Left ventricle myocardium inferior (tissue), 1 donor: ENCODE data around the gene LAMC3. TPM values are rescaled to one million over a fixed set of nuclear protein-coding genes. Genes with fewer than 3 reads are reported as not detected.

Source experiments
- DNase-seq: peaks from one replicate; pipeline ENCODE4 v3.0.0-alpha.2; 2020
- H3K27ac ChIP-seq: fragments of 200-600 bp; replicated peaks from 2 replicates; pipeline ENCODE4 v1.8.0; 2021
- H3K27me3 ChIP-seq: fragments of 200-600 bp; 2 replicates; pipeline ENCODE4 v1.8.0; 2021; ENCODE audit warnings: low read depth
- H3K36me3 ChIP-seq: fragments of 200-600 bp; 2 replicates; pipeline ENCODE4 v1.8.0; 2021
- H3K4me1 ChIP-seq: fragments of 200-600 bp; 2 replicates; pipeline ENCODE4 v1.8.0; 2021
- H3K4me3 ChIP-seq: fragments of 200-600 bp; 2 replicates; pipeline ENCODE4 v1.8.0; 2021; ENCODE audit warnings: mild to moderate bottlenecking, moderate library complexity
- H3K9me3 ChIP-seq: fragments of 200-600 bp; replicated peaks from 2 replicates; pipeline ENCODE4 v1.8.0; 2021
- intact Hi-C: fragments of 100-400 bp; cut with micrococcal nuclease; formaldehyde crosslinking; loops from one replicate; pipeline ENCODE4 v1.11.0; 2022
- total RNA-seq: library from RNA; stranded (reverse); fragmentation: NEBNext Ultra II Directional; extraction: Animal tissue kit (Norgen Biotek cat#: 25700); gene quantifications from one replicate; pipeline ENCODE4 v1.2.1, GENCODE V29; 2021
- TF ChIP-seq, protein P1 (sequence below): fragments of 200-600 bp; IDR thresholded peaks from 2 replicates; pipeline ENCODE4 v1.8.0; 2021; ENCODE audit warnings: antibody characterized with exemption, mild to moderate bottlenecking, borderline replicate concordance
- donor health status: DM: no; HTN: yes; CAD: no; lungs with severe emphysema.

The LAMC3 gene
- total RNA-seq, 1 donor from 2014 or later: 0.66 TPM

GRCh38 chr9:131039129-131039954 is 30.4 kb downstream of the LAMC3 start:
- H3K36me3 ChIP-seq: no peaks in the 10 kb centered on the region
- H3K9me3 ChIP-seq: no peaks in the 10 kb centered on the region
- TF ChIP-seq, protein P1, sequence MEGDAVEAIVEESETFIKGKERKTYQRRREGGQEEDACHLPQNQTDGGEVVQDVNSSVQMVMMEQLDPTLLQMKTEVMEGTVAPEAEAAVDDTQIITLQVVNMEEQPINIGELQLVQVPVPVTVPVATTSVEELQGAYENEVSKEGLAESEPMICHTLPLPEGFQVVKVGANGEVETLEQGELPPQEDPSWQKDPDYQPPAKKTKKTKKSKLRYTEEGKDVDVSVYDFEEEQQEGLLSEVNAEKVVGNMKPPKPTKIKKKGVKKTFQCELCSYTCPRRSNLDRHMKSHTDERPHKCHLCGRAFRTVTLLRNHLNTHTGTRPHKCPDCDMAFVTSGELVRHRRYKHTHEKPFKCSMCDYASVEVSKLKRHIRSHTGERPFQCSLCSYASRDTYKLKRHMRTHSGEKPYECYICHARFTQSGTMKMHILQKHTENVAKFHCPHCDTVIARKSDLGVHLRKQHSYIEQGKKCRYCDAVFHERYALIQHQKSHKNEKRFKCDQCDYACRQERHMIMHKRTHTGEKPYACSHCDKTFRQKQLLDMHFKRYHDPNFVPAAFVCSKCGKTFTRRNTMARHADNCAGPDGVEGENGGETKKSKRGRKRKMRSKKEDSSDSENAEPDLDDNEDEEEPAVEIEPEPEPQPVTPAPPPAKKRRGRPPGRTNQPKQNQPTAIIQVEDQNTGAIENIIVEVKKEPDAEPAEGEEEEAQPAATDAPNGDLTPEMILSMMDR: no peak
- H3K4me1 ChIP-seq: peaks cover 24% of the 10 kb centered on the region
- no peak overlapping the region for H3K27ac ChIP-seq
- intact Hi-C loops: no loop called here
- no peak for DNase-seq
- no peak overlapping the region for H3K4me3 ChIP-seq
- H3K27me3 ChIP-seq: peaks cover 18% of the 10 kb centered on the region

DNA sequence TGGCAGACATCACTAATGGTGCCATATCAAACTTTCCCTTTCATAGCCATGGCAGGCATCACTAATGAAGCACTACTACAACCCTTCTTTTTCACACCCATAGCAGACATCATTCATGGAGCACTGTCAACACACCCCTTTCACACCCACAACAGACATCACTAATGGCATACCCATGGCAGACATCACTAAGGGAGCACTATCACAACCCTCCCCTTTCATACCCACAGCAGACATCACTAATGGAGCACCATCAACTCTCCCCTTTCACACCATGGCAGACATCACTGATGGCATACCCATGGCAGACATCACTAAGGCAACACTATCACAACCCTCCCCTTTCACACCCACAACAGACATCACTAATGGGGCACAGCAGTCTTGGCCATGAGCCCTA is 33.7 kb downstream of the LAMC3 start:
- no peaks in the 10 kb centered on the region for H3K36me3 ChIP-seq
- no peak overlapping the region for H3K27ac ChIP-seq
- H3K4me3 ChIP-seq: no peak overlapping the region
- peaks cover 8% of the 10 kb centered on the region for H3K27me3 ChIP-seq
- DNase-seq: no peak
- intact Hi-C loops: loop anchor here (10.0 kb wide), 1 partner anchor 338 kb away; no protein-coding TSS in a partner anchor
- H3K4me1 ChIP-seq: peaks cover 10% of the 10 kb centered on the region
- H3K9me3 ChIP-seq: no peaks in the 10 kb centered on the region
- TF ChIP-seq, protein P1: no peak

- peaks cover 6% of the 10 kb centered on the region for H3K4me1 ChIP-seq
- H3K27me3 ChIP-seq: peaks cover 8% of the 10 kb centered on the region
- no peak overlapping the region for H3K27ac ChIP-seq
- intact Hi-C loops: loop anchor here (10.0 kb wide), 1 partner anchor 338 kb away; no protein-coding TSS in a partner anchor
- no peaks in the 10 kb centered on the region for H3K9me3 ChIP-seq
- no peak overlapping the region for H3K4me3 ChIP-seq
- TF ChIP-seq, protein P1: no peak
- no peak for DNase-seq
- no peaks in the 10 kb centered on the region for H3K36me3 ChIP-seq
These were observed 34.1 kb downstream of the LAMC3 start for GRCh38 chr9:131043087-131043486.

- Histone ChIP-seq H3K27ac (no peak overlapping the region), H3K27me3 (peaks cover 8% of the 10 kb centered on the region), H3K36me3 (no peaks in the 10 kb centered on the region), H3K9me3 (no peaks in the 10 kb centered on the region), H3K4me3 (no peak overlapping the region), H3K4me1 (peaks cover under 1% of the 10 kb centered on the region)
- DNase-seq: no peak
- intact Hi-C loops: loop anchor here (10.0 kb wide), 1 partner anchor 339 kb away; no protein-coding TSS in a partner anchor
- TF ChIP-seq, protein P1: no peak
These were observed 34.7 kb downstream of the LAMC3 start for GRCh38 chr9:131043646-131044045.

DNA sequence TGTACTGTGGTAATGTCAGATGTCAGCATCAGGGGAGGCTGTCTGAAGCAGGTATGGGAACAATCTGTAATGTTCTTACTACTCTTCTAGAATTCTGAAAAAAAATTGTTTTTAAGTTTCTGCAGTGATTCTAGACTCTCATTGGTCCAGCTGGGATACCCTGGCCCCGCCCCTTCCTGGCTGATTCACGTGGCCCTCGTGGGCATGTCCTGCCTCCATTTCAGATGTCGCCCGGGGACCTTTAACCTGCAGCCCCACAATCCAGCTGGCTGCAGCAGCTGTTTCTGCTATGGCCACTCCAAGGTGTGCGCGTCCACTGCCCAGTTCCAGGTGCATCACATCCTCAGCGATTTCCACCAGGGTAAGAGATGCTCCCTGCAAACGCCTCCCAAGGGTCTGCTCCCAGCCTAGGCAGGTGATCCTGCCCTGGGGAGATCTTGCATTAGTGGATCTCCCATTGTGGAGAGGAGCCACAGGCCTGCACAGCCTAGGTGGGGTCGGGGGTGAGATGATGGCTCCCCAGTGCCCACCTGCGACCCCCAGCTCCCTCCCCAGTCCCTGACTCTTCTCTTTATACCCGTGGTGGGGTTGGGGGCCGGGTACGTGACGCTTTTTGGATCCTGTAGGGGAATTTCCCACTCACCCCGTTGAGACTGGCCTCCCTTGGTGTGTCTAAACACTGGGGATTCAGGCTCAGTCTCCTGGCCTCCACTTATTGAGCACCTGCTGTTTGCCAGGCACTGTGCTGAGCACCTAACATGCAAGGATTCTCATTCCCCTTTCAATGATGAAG is 36.5 kb downstream of the LAMC3 start:
- TF ChIP-seq, protein P1: no peak
- no peaks in the 10 kb centered on the region for H3K4me1 ChIP-seq
- H3K36me3 ChIP-seq: no peaks in the 10 kb centered on the region
- no peak overlapping the region for H3K27ac ChIP-seq
- H3K9me3 ChIP-seq: no peaks in the 10 kb centered on the region
- H3K4me3 ChIP-seq: no peak overlapping the region
- intact Hi-C loops: loop anchor here (10.0 kb wide), 1 partner anchor 341 kb away; no protein-coding TSS in a partner anchor
- DNase-seq: no peak
- peaks cover 5% of the 10 kb centered on the region for H3K27me3 ChIP-seq
